ENCODE measurements around the gene SCYL1.

GRCh38 chr11:65496304-65497140, 28.4 kb upstream of the SCYL1 start:
- TF ChIP-seq POLR2A (IDR thresholded peaks at IDR 0.05; ENCODE audit: low read depth, low read length) (peak; percentile 55; the same call in 1 of the 2 replicates), SMC3 (IDR thresholded peaks at IDR 0.05; ENCODE audit: low read depth, low read length) (no peak)
- TF ChIP-seq, protein P1, sequence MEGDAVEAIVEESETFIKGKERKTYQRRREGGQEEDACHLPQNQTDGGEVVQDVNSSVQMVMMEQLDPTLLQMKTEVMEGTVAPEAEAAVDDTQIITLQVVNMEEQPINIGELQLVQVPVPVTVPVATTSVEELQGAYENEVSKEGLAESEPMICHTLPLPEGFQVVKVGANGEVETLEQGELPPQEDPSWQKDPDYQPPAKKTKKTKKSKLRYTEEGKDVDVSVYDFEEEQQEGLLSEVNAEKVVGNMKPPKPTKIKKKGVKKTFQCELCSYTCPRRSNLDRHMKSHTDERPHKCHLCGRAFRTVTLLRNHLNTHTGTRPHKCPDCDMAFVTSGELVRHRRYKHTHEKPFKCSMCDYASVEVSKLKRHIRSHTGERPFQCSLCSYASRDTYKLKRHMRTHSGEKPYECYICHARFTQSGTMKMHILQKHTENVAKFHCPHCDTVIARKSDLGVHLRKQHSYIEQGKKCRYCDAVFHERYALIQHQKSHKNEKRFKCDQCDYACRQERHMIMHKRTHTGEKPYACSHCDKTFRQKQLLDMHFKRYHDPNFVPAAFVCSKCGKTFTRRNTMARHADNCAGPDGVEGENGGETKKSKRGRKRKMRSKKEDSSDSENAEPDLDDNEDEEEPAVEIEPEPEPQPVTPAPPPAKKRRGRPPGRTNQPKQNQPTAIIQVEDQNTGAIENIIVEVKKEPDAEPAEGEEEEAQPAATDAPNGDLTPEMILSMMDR (conservative IDR thresholded peaks at IDR 0.05; ENCODE audit: low read depth, low read length) = no peak

Measured in IMR-90 (cell line).